ENCODE results near the gene PLCB4.
"Not testable (repeated sequence)": the region's sequence is repeated elsewhere in the genome, so short reads cannot be mapped to it uniquely, and the experiment has no call there.

The PLCB4 gene

DNA sequence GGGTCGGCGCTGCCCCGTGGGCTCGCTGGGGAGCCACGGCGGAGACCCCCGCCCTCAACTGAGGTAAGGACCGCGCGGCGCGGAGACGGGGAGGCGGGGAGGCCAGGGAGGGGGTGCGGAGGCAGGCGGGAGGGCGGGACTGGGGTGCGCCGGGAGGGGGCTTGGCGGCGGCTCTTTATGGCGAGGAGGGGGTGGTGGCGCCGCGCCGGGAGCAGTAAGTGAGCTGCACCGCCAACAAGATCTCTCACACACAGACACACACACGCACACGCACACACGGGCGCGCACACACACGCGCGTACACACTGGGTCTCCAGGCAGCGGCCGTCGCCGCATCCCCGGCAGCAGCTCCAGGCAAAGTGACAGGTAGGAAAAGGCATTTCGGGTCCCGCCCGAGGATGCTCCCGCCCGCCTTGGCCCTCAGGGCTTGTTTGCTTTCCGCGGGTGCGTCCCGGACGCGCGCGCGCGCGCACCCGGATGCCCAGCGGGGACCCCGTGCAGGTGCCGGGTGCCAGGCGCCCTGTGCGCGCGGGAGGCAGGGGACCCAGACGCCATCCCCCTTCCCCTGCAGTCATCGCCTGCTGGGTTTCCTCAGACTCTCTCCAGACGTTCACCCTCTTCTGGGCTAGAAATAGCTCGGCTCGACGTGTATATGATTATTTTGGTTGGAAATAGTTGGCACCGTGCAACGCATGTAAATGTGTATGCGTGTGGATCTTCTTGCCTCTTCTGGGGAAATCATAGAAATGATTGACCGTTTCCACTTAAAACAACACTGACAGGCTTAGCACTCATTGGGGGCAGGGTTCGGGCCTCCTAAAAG, at the start of gene PLCB4:
PLCB4 (plus strand) TSS at position 247 of the 823 bp plus-strand sequence. CDS start 238,728 bp downstream, outside the sequence.
- no peak for DNase-seq (ENCODE audit: low read depth in 2 of 3, low spot score in 2 of 3)

DNA sequence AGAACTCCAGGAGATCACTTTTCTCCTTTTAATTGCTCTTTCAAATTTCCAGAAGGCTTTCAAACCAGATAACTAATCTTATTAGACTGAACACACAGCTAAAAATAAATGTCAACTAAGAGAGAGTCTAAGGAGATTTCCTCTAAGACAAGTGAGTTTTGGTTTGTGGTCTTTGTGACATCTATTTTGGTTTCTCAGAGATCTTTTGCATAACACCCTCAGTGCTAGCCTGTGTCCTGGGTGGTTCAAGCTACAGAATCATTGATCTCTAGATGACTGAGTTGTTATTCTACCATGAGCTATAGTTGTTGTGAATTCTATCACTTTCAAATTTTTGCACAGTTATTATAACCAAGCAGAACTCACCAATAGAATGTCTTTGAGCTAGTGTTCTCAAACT, 49.1 kb upstream of the PLCB4 start:
- DNase-seq (ENCODE audit: low read depth in 2 of 3, low spot score in 2 of 3) = no peak

GRCh38 chr20:9021216-9021615, 47.7 kb upstream of the PLCB4 start:
- no peak for DNase-seq (ENCODE audit: low read depth in 2 of 3, low spot score in 2 of 3)

DNA sequence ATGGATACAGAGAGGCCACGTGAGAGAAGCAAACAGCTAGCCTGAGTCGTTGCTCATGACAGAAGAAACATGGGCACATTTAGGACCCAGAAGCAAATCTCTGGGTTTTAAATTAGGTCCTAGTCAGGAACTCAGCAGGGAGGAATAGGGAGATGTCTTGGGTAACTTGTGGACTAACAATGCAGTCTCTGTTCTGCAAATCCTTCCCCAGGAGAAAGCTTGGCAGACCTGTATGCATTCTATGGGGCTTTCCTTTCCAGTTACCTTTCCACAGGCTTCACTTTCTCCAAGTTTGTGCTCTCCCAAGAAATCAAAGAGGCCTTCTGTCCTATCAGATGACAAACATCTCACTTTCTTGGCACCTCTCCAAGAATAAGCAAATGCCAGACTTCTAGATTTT, 47.2 kb upstream of the PLCB4 start:
- no peak for DNase-seq (ENCODE audit: low read depth in 2 of 3, low spot score in 2 of 3)

- no peak for DNase-seq (ENCODE audit: low read depth in 2 of 3, low spot score in 2 of 3)
Observed at GRCh38 chr20:9022376-9022775, 46.5 kb upstream of the PLCB4 start.

DNA sequence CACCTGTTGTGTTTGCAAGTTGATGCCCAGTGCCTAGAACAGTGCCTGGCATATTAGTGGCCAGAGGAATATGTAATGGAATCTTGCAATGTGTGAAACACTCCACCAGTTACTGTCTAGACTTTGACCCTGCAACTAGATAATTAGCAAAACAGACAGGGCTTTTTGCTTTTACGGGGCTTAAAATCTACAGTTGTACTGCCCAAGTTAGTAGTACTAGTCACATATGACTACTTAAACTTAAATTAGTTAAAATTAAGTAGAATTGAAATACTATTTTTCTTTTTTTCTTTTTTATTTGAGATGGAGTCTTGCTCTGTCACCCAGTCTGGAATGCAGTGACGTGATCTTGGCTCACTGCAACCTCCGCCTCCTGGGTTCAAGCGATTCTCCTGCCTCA, 44.3 kb upstream of the PLCB4 start:
- DNase-seq (ENCODE audit: low read depth in 2 of 3, low spot score in 2 of 3) = no peak

DNA sequence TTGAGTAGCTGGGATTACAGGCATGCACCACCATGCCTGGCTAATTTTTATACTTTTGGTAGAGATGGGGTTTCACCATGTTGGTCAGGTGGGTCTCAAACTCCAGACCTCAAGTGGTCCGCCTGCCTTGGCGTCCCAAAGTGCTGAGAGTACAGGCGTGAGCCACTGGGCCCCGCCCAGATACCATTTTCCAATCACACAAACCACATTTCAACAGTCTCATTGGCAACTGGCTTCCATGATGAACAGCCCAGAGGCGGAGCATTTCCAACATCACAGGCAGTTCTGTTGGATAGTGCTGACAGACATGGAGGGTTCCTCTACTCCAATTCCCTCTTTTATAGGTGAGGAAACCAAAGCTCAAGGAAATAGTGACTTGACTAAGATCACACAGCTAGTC, 43.9 kb upstream of the PLCB4 start:
- DNase-seq (ENCODE audit: low read depth in 2 of 3, low spot score in 2 of 3) = no peak

DNA sequence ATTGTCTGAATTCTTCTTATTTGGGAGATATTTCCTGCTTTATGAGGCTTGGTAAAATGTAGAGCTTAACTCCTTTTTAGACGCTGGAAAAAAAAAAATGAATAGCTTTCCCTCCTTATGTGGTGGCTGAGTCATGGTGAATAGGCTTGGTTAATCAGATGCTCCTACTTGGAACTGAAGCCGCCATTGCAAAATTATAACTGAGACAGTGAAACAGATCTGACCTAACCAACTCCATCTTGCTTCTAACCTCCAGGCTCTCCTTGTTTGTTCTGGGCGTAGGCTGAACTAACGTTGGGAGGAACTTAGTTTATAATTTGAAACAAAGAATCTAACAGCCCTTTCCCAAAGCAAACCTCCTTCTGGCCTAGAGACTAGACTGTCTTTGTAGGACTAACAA, 43.2 kb upstream of the PLCB4 start:
- DNase-seq (ENCODE audit: low read depth in 2 of 3, low spot score in 2 of 3) = no peak

- no peak for DNase-seq (ENCODE audit: low read depth in 2 of 3, low spot score in 2 of 3)
Observed at GRCh38 chr20:9027626-9028025, 41.3 kb upstream of the PLCB4 start.

GRCh38 chr20:9028419-9028818, 40.5 kb upstream of the PLCB4 start:
- DNase-seq (ENCODE audit: low read depth in 2 of 3, low spot score in 2 of 3) = no peak

DNA sequence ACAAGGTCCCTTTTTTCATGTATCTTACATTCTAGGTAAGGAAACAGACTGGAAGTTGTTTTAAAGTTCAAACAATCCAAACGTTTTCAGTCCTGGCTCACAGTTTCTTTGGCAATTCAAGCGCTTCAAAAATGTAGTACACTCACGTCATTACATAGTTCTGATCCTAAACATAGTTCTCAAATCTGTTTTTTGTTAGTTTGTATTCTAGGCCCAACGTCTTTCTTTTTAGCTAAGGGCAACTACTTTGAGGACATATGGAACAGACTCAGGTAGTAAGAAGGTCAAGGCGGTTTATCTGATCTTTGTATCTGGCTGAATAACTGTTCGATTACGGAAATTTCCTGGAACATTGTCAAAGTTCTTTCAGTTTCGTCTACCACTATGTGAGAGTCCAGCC, 36.9 kb upstream of the PLCB4 start:
- DNase-seq (ENCODE audit: low read depth in 2 of 3, low spot score in 2 of 3) = no peak

DNA sequence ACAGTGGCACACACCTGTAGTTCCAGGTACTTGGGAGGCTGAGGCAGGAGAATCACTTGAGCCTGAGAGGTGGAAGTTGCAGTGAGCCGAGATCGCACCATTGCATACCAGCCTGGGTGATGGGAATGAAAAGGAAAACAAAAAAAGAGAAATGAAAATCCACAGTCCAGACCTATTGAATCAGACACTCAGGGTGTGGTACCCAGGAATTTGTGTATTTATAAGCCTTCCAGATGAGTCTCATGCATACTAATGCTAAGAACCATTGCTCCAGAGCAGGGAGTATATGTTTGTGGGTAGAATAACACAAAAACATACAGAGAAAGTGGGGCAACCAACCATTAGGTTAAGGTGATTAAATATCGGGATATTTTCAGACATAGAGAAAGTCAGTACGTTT, 36.1 kb upstream of the PLCB4 start:
- DNase-seq (ENCODE audit: low read depth in 2 of 3, low spot score in 2 of 3) = no peak

DNA sequence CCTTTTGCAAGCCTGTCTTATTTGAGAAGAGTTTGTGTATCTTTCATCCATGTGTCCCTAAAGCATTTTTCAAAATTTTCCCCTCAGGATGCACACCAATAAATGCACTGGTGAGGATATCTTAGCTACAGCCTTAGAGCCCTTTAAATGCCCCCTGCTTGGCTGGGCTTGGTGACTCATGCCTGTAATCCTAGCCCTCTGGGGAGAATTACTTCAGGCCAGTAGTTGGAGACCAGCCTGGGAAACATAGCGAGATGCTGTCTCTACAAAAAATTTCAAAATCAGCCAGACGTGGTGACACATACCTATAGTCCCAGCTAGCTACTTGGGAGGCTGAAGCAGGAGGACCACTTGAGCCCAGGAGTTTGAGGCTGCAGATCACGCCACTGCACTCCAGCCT, 33.8 kb upstream of the PLCB4 start:
- no peak for DNase-seq (ENCODE audit: low read depth in 2 of 3, low spot score in 2 of 3)

GRCh38 chr20:9036593-9036992, 32.3 kb upstream of the PLCB4 start:
- DNase-seq (ENCODE audit: low read depth in 2 of 3, low spot score in 2 of 3) = no peak

- DNase-seq (ENCODE audit: low read depth in 2 of 3, low spot score in 2 of 3) = no peak
Observed at GRCh38 chr20:9038791-9039535, 29.9 kb upstream of the PLCB4 start.

DNA sequence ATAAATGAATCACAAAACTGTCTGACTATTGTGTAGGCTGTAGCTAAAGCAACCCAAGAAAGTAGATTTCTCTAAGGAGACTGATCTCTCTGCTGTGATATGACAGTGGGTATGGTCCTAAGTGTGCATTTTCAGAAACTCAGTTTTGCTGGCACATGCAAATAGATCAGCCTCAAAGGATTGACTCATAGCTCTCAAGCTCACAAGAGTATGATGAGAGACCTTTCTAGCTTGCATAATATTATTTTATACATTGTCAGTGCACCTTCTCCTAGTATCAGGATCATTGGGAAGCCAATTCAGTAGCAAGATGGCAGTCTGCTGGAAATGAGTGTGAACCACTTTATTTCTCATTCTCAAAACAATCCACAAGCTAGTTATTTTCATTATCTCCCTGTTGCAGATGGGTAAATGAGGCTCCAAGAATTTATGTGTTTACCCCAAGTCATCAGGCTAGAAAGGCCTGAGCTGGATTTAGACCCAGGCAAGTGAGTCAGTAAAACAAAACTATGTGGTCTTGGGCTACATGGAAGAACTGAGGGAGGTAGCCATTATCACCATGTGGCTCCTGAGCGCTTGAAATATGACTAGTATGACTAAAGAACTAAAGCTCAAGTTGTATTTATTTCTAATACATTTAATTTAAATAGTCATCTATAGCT, 27.9 kb upstream of the PLCB4 start:
- DNase-seq (ENCODE audit: low read depth in 2 of 3, low spot score in 2 of 3) = no peak

DNA sequence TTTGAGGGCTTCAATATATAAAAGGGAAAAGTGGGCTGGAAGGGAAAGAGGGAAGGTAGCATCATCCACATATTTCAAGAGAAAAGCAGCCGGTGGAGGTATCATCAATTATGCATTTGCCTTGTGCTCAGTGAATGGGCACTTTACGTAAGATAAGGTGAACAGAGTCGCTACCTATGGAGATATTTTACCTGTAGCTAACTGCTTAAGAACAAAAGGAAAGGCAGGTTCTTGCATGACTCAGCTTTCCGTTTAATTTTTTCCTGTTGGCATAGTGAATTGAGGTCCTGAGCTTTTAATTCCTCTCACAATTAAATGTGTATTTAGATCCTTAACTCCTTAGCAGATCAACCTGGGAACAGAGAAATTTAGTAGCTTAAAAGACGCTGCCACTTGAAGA, 25.5 kb upstream of the PLCB4 start:
- DNase-seq (ENCODE audit: low read depth in 2 of 3, low spot score in 2 of 3) = no peak

DNA sequence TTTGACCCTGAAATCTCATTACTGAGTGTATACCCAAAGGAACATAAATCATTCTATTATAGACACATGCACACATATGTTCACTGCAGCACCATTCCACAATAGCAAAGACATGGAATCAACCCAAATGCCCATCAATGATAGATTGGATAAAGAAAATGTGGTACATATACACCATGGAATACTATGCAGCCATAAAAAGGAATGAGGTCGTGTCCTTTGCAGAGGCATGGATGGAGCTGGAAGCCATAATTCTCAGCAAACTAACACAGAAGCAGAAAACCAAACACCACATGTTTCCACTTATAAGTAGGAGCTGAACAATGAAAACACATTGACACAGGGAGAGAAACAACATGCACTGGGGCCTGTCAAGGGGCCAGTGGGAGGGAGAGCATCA, 21.0 kb upstream of the PLCB4 start:
- DNase-seq (ENCODE audit: low read depth in 2 of 3, low spot score in 2 of 3) = not testable (repeated sequence)

GRCh38 chr20:9051508-9051907, 17.4 kb upstream of the PLCB4 start:
- no peak for DNase-seq (ENCODE audit: low read depth in 2 of 3, low spot score in 2 of 3)

DNA sequence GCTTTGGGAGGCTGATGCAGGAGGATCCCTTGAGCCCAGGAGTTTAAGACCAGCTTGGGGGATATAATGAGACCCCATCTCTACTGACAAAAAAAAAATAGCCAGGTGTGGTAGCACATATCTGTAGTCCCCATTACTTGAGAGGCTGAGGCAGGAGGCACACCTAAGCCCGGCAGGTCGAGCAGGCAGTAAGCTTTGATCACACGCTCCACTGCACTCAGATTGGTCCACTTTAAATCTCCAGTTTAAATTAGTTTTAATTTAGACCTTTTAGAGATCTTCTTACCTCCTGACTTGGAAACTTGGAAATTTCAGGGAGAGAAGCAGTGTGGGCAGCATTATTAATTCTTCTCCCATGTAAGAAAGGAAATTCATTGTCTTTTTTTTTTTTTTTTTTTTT, 16.8 kb upstream of the PLCB4 start:
- DNase-seq (ENCODE audit: low read depth in 2 of 3, low spot score in 2 of 3) = no peak

DNA sequence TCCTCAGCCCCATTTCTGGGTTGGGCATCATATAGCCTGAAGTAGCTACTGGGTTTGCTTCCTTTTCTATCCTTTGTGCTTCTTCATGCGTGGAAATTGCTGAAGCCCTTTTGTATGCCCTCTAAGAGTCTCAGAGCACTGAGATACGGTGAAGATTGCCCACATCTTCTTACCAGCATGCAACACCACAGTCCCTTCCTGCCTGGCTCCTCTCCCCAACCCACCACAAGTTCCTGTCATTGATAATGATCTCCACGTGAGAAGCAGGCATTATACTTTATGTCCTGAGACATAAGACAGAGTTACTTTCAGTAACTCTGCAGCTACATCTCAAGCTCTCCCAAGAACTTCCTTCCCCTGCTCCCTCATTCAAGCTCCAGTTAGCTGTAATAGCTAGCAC, 15.8 kb upstream of the PLCB4 start:
- no peak for DNase-seq (ENCODE audit: low read depth in 2 of 3, low spot score in 2 of 3)

- no peak for DNase-seq (ENCODE audit: low read depth in 2 of 3, low spot score in 2 of 3)
Observed at GRCh38 chr20:9054176-9054575, 14.7 kb upstream of the PLCB4 start.
